CD4-positive, alpha-beta T cell treated with Interleukin-4 for 4 hours (primary cell): ENCODE results near the gene IST1.

ENCODE experiments used
- DNase-seq: peaks from one replicate; pipeline ENCODE4 v3.0.0-alpha.2; 2020

The IST1 gene

DNA sequence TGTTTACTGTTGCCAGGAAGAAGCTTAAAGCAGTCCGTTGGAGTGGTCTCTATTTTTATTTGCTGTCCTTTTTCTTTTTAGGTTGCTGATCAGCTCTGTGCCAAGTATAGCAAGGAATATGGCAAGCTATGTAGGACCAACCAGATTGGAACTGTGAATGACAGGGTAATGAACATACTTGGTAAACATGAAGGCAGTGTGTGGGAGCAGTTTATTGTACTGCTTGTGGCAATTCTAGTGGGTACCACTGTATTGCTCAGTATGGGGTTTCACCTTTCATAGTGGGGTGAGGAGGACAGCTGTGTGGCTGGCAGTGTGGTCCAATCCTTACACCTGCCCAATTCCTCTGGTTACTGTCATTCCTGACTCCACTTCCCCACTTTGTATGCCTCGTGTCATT is 25.3 kb downstream of the IST1 start:
- DNase-seq, result no peak

DNA sequence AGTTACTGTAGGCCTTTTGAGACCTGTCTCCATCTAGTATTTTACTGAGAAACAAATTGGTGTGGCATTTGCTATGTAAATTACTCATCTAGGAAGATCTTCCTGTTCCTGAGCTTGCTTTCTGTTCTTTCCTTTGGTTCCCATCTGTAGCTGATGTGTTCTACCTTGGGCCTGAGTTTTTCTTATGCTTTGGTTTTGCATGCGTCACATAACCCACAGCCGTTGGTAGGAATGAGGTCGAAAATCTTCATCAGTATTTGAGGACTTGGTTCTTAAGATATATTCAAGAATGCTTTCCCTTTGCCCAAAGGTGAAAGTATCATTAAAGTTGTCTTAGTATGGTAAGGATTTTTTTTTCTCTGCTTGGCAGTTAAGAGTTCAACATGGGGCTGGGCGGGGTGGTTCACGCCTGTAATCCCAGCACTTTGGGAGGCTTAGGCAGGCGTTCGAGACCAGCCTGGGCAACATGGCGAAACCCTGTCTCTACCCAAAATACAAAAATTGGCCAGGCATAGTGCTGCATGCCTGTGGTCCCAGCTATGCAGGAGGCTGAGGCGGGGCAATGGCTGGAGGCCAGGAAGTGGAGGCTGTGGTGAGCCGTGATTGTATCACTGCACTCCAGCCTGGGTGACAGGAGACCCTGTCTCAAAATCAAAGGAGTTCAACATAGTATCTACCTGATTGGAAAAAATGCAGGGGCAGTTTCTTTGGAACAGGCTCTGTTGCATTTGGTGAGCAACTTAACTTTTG is 28.8 kb downstream of the IST1 start:
- no peak for DNase-seq

DNA sequence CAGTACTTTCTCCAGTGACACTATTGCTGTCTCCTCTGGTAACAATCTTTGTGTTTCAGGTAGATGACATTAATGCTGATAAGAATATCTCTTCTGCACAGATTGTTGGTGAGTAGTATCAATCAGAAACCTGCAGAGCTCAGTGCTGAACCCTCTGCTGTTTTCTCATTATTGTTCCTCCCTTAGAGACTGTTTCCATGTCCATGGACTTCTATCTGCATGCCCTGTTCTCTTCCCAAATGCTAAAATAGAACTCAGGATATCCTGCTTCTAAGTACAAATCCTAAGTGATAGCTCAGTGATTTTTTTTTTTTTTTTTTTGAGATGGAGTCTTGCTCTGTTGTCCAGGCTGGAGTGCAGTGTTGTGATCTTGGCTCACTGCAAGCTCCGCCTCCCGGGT is 29.4 kb downstream of the IST1 start:
- no peak for DNase-seq

DNA sequence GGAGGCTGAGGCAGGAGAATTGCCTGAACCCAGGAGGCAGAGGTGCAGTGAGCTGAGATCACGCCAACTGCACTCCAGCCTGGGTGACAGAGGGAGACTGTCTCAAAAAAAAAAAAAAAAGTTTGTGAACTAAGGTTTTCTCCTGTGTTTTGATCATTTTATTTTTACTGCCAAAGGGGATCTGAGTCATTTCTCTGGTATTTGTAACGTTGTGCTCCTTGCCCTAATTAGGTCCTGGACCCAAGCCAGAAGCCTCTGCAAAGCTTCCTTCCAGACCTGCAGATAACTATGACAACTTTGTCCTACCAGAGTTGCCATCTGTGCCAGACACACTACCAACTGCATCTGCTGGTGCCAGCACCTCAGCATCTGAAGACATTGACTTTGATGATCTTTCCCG is 32.1 kb downstream of the IST1 start:
- peak; percentile 59 for DNase-seq

DNA sequence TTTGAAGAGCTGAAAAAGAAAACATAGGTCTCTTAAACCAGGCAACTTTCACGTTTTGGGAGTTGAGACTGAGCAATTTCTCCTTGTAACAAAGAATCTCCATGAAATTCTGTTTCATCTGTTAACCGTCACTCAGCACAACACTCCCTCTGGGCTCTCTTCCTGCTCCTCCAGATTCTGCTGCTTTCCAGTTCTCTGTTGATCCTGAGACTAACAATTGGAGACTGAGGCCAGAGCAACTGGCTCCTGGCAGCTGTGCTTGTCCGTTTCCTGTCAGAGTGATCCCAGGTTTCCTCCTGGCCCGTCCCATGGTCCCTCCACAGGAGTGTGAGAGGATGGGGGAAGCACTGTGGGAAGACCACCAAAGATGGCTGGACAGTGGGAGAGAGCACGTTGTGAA is 32.5 kb downstream of the IST1 start:
- DNase-seq, result no peak

DNA sequence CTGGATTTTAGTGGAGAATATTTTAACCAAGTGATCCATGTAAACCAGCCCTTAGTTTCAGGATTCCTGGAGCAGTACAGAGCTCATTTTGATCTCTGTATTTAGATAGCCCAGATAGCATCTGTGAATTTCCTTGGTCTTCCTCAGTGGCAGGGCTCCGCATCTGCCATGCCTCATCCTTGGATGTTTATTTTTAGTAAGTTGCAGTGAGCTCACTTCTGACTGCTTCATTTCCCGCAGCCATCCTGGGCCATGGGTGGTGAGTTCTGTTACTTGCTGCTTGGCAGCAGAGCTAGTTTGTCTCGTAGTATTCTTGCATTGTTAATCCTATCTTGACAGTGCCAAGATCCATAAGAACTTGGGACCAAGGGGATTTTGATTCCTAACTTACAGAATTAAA is 33.7 kb downstream of the IST1 start:
- DNase-seq, result no peak

DNA sequence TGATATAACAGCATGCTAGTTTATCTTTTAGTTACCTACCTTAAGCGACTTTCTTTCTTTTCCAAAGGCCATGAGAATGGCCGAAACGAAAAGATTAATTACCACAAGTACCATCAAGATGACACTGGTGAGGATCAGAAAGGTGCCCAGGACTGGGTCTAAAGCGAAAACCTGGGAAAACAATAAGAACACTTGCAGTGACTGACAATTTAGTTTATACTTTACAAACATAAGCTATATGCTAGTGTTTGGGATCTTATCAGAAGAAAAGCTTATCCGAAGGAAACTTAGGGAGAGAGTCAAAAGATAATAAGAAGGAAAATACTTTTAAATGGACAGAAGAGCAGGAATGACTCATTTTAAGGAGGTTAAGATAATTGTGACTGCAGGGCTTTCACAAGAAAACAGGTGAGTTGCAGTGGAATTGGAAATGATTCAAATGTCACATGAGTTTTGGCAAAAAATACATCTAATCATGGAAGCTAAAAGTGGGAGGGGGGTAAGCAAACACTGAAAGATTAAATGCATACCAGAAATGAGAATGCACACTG is 34.8 kb downstream of the IST1 start:
- DNase-seq, result no peak

DNA sequence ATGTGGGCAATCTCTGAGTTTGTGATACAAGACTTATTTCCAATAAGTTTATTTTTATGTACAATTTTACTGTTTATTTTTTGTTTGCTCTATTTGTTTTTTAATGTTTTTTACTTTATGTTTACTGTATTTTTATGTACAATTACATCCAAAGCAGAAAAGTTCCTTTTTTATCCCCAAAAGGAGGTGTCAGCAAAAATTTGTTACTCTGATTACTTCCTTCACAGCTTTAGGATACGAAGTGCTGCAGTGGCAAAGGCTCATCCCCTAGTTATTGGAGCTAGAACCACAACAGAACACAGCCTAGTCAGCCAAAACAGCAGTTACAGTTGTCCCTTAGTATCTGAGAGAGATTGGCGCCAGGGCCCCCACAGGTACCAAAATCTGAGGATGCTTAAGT is 35.7 kb downstream of the IST1 start:
- DNase-seq, result no peak

DNA sequence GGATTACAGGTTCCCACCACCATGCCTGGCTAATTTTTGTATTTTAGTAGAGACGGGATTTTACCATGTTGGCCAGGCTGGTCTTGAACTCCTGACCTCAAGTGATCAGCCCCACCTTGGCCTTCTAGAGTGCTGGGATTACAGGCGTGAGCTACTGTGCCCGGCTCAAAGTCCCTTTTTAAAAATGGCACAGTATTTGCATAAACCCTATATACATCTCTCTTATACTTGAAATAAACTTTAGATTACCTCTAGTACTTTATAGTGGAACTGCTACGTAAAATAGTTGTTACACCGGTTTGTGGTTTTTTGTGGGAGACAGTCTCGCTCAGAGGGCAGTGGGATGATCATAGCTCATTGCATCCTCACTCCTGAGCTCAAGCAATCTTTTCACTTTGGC is 36.3 kb downstream of the IST1 start:
- DNase-seq, result no peak

DNA sequence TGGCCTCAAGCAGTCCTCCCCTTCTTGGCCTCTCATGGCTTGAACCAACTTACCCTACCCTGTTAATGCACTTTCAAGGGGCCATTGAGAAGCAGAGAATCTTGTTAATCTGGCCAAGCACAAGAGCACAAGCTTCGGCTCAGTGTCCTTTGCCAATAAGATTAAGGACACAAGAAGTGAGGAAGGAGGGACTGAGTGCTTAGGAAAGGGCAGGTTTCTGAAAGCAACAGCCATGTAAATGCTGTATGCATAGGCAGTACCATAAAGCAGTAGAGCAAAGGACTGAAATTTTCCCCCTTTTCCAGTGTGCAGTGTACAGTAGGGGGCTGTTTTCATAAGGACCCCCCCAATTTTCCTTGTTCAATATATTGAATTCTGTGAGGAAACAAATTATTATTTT is 37.7 kb downstream of the IST1 start:
- no peak for DNase-seq

DNA sequence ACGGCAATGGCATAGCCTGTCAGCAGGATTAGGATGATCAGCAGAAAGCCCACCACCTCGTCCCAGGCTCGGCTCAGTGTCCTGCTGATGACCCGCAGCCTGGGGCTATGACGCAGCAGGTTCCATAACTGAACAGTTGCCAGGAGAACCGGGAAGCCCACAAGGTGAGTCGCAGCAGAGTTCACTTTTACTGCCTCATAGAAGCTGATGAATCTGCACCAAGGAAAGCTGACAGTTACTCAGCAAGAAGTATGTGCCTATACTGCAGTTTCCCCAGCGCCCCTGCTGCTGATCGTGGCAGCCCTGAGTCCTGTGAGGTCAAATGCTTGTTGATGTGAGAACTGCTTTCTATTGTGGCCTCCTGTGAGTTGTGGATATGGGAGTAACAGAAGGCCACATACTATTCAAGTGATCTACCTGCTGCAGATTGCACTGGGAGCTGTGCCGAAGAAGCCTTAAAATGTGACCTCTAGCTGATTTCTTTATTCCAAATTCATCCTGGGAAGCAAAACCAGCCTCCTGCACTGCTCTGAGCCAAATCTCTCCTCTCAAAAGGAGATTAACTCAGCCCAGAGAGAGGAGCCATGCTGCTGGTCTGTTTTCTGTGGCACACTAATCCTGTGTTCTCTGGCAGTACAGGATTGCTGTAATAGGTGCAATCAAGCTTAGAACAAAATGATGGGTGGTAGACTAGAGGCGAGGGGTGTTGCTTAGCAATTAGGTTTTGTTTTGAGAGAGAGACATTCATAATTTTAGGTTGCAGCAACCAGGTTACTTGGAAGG is 38.8 kb downstream of the IST1 start:
- no peak for DNase-seq

DNA sequence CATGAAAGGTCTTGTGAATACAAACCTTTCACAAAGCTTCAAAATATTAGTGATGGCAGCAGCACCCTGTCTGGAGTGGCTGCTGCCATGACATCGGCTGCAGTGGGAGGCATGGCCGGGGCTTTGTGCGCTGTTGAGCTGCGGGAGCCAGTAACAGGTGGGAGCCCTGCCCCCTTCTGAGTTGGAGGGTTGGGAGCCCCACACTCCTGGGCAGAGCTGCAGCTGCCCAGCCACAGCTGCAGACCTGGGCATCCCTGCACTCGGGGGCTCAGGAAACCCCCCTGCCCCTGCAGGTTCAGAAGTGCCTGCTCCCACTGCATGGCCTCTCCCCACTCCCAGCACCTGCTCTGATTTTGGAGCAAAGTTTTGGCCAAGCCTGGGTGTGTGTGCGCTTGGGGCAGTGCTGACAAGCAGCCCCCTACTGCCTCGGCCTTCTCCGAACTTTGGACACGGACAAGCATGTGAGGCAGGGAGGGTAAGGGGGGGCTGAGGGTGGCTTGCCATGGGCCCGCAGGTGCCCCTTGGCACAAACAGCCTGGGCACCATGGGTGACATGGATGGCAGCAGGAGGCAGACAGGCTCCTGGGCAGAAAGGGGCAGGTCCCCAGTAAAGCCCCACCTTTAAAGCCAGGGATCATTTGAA is 42.7 kb downstream of the IST1 start:
- no peak for DNase-seq

DNA sequence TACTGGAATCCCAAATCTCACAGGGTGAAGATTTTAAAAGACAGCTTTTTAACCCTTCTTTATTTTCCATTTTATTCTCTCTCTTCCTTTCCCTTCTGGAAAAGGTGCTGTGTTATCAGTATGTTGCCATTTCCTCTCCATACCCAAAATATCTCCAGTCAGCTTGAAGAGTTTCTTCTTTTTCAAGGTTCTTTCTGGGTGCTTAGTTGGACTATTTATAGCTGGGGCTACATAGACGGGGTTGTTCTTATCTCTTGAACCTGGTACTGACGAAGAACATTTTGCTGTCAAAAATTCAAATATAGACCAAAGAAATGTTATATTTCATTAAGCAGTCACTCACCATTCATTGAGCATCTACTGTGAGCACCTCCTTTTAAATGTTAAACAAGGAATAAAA is 48.6 kb downstream of the IST1 start:
- no peak for DNase-seq

DNA sequence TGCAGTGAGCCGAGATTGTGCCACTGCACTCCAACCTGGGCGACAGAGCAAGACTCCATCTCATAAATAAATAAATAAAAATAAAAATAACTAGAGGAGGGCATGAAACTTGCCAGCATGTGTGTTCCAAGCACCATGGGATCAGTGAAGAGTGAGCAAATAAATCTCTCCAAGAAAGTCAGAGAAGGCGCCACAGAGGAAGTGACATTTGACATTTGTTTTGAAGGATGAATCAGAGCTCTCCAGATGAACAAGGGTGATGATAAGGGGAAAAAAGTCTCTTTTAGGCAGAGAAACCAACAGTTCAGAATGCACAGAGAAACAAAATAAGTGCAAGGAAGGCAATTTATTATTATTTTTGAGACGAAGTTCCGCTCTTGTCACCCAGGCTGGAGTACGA is 50.3 kb downstream of the IST1 start:
- DNase-seq, result no peak

DNA sequence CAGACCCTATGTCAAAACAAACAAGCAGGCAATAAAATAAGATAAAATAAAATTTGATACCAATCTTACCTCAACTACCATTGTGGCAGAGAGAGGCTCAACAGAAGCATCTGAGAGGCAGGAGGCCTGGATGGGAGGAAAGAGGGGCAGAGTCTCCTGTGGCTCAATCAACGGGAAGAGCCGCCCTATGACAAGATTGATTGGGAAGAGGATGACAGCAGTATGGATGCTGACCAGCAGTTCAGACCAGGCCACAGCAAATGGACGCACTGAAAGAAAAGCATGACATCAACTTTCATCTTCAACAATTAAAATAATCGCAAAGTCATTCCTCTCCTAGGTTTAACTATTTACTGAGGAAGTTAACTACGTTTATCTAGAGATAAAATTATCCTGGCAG is 57.5 kb downstream of the IST1 start:
- DNase-seq, result no peak

DNA sequence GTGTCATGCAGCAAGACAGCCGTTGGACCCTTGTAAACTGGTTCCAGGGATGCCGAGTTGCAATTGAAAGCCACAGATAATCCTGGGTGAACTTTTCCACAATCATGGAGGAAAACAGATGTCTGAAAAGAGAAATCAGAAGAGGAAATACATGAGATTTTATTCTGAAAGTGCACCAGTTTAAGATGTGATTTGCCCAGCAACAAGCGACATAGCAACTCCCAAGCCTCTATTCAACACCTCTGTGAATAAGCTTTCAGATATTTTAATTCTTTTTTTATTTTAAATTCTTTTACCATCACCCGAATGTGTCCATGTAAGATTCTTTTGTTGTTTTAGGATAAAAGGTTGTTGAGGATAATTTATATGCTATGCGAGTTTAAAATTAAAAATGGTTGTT is 58.8 kb downstream of the IST1 start:
- no peak for DNase-seq

DNA sequence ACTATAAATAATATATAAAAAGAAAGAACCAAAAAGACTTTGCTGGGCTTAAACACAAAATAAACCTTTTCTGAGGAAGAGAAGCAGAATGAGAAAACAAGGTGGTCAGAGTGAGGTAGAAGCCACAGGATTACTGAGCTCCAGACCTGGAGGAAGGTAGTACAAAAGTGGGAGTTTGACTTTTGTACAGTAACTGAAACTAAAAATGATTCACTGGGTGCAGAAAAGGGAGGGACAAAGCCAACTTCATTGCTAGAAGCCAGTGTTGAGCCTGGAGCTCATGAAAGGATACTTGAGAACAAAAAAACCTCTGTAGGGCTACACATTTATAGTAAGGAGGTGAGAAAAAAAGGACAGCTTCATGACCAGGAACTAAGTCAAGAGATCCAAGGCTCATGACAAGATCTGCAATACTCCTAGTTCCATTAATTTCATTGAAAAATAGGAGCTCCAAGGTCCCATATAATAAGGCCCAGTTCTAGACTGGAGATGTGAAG is 59.4 kb downstream of the IST1 start:
- DNase-seq, result no peak

DNA sequence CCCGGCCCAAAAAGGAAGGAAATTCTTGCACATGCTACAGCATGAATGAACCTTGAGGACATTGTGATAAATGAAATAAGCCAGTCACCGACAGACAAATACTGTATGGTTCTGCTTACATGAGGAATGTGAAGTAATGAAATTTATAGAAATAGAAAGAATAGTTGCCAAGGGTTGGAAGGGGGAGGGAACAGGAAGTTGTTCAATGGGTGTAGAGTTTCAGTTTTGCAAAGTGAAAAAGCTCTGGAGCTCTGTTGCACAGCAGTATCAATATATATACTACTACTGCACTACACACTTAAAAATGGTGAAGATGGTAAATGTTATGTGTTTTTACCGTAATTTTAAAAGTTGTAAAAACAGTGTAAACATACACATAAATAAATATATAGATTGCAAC is 61.2 kb downstream of the IST1 start:
- no peak for DNase-seq

DNA sequence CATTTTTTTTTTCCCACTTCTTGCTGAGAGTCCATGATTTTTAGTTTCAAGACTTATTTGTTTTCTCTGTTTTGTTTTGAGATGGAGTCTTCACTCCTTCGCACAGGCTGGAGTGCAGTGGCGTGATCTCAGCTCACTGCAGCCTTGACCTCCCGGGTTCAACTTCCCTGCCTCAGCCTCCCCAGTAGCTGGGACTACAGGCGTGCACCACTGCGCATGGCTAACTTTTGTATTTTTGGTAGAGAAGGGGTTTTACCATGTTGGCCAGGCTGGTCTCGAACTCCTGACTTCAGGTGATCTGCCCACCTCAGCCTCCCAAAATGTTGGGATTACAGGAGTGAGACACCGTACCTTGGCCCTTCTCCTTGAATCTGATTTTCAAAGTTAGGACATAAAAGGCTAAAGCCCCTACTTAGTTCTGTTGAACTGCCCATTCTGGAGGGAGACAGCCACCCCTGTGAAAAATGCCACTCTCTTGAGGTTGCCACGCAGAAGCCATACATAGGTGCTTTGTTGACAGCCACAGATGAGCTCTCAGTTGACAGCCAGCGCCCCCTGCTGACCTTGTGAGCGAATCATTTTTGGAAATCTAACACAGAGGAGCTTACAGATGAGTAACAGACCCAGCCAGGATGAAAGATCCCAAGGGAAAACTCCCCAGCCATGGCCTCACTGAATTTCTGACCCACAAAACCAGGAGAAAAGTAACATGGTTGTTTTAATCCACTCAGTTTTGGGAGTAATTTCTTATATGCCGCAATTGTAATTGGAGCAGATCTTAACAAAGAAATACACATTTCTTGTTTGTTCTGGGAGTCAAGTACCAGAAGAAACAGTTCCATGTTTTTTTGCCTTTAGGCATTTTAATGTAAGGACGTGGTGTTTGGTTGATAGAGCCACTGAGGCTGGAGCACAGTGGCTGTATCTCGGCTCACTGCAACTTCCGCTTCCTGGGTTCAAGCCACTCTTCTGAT is 66.0 kb downstream of the IST1 start:
- peak; percentile 83 for DNase-seq

DNA sequence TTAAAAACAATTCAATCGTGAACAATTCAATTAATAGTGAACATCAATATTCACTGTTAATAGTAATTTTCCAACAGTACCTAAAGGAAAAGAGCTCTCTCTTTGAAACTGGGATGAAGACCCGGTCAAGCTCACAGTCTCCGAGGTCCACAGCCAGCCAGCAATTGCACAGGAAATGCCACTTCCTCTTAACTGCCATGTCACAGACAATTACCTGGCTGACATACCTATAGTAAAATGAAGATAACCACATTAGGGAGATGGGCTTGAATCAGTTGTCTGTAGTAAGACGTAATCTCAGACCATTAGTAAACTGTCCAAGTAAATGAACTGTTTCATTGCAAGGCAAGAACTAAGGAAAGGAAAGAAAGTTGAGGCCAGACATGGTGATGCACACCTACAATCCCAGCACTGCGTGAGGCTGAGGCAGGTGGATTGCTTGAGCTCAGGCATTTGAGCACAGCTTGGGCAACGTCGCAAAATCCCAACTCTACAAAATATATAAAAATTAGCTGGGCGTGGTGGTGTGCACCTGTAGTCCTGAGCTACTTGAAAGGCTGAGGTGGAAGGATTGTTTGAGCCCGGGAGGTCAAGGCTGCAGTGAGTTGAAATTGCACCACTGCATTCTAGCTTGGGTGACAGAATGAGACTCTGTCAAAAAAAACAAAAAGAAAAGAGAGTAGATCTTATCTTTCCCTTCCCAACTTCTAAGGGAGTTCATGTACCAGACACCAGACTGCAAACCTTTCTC is 68.0 kb downstream of the IST1 start:
- no peak for DNase-seq

DNA sequence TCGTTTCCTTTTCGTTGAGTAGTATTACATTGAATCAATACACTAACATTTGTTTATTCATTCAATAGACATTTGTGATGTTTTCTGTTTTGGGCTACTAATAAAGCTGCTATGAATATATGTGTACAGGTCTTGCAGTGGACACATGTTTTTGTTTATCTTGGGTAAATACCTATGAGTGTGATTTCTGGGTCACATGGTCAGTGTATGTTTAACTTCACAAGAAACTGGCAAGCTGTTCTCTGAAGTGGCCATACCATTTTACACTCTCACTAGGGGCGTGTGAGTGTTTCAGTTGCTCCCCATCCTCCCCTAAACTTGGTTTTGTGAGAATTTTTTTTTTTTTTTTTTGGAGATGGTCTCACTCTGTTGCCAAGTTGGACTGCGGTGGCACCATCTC is 69.9 kb downstream of the IST1 start:
- no peak for DNase-seq

DNA sequence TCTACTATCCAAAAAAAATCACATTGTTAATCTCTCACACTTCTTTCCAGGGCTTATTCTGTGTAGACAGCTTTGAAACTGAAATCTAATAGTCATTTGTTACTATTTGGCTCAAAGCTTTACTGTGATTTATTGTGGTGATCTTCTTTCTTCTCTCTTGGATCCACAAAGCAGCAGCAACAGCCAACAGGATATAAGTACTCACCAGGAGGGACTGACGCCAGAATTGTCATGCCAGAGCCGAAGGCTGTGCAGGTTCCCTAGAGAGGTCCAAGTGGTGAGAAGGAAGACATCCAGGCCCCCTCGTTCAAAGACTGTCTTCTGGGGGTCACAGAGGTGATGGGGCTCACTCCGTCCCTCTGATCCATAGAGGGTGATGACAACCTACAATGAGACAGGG is 71.6 kb downstream of the IST1 start:
- no peak for DNase-seq
